Urinary bladder (tissue), 4 donors: ENCODE data around the gene TRAF2. TPM values are rescaled to one million over a fixed set of nuclear protein-coding genes. Genes with fewer than 3 reads are reported as not detected.
A peak's percentile ranks its signal among the peaks of the same experiment; 100 is the strongest.
"Not testable (repeated sequence)": the region's sequence is repeated elsewhere in the genome, so short reads cannot be mapped to it uniquely, and the experiment has no call there.

Experiments
- DNase-seq: peaks from one replicate; pipeline ENCODE4 v3.0.0-alpha.2; 2015; ENCODE audit errors: extremely low spot score
- H3K27ac ChIP-seq: one replicate; pipeline ENCODE4 v1.5.1; 2013; ENCODE audit warnings: low read depth, mild to moderate bottlenecking, moderate library complexity
- H3K36me3 ChIP-seq: one replicate; pipeline ENCODE4 v1.6.1; 2013; ENCODE audit warnings: mild to moderate bottlenecking, moderate library complexity; ENCODE audit not compliant: insufficient read depth
- H3K4me1 ChIP-seq: one replicate; pipeline ENCODE4 v1.6.1; 2013; ENCODE audit warnings: mild to moderate bottlenecking, moderate library complexity; ENCODE audit not compliant: insufficient read depth
- H3K4me3 ChIP-seq: one replicate; pipeline ENCODE4 v1.5.1; 2013; ENCODE audit warnings: low read depth, low read length
- WGBS: extraction: QIAGEN DNeasy Blood & Tissue Kit; methylation state at CpG from one replicate; pipeline ENCODE4 v1.1.7; 2013; 5-methylcytosine and 5-hydroxymethylcytosine counted together
- polyA plus RNA-seq: library from polyadenylated mRNA; stranded (reverse); fragments of 200-250 nt; gene quantifications from one replicate; pipeline ENCODE4 v1.2.3, GENCODE V29; 2013
- total RNA-seq: library from RNA; depleted of rRNA; stranded (reverse); fragments of >200 nt; gene quantifications from one replicate; pipeline ENCODE4 v1.2.3, GENCODE V29; 2014
- donor health status: healthy with polysubstance abuse.
- donor health status: healthy.

TRAF2 gene
- total and polyA plus RNA-seq, 2 donors = 7.9 to 13.1 TPM

- H3K4me1 ChIP-seq, H3K36me3 ChIP-seq, DNase-seq, H3K4me3 ChIP-seq, H3K27ac ChIP-seq: not testable (repeated sequence)
- 5% methylated on average over 99 of the region's 99 CpGs for WGBS
These were observed 42.2 kb upstream of the TRAF2 start for GRCh38 chr9:136843801-136844740.

GRCh38 chr9:136844761-136845464, 41.4 kb upstream of the TRAF2 start:
- no peak for DNase-seq
- H3K4me3 ChIP-seq = no peak overlapping the region
- H3K36me3 ChIP-seq = no peaks in the 10 kb centered on the region
- H3K27ac ChIP-seq = no peak overlapping the region
- WGBS = 11% methylated on average over 88 of the region's 88 CpGs
- H3K4me1 ChIP-seq = peaks cover 6% of the 10 kb centered on the region

- H3K4me1 ChIP-seq = peaks cover 6% of the 10 kb centered on the region
- H3K36me3 ChIP-seq = no peaks in the 10 kb centered on the region
- 26% methylated on average over 102 of the region's 102 CpGs for WGBS
- no peak overlapping the region for H3K4me3 ChIP-seq
- H3K27ac ChIP-seq = no peak overlapping the region
- DNase-seq = no peak
These were observed 40.7 kb upstream of the TRAF2 start for GRCh38 chr9:136845465-136846260.

- Histone ChIP-seq H3K36me3 (no peaks in the 10 kb centered on the region), H3K27ac (no peak overlapping the region), H3K4me1 (peaks cover 6% of the 10 kb centered on the region), H3K4me3 (peak overlapping the region; percentile 60)
- no peak for DNase-seq
- 4% methylated on average over 98 of the region's 98 CpGs for WGBS
These were observed 39.8 kb upstream of the TRAF2 start for GRCh38 chr9:136846376-136847087.

- 3% methylated on average over 75 of the region's 75 CpGs for WGBS
- H3K27ac ChIP-seq = no peak overlapping the region
- H3K36me3 ChIP-seq = no peaks in the 10 kb centered on the region
- H3K4me1 ChIP-seq = peaks cover 6% of the 10 kb centered on the region
- no peak for DNase-seq
- H3K4me3 ChIP-seq = peak overlapping the region; percentile 60
These were observed 39.1 kb upstream of the TRAF2 start for GRCh38 chr9:136847088-136847825.

- DNase-seq = peak; percentile 25
- no peak overlapping the region for H3K27ac ChIP-seq
- H3K4me1 ChIP-seq = peaks cover 6% of the 10 kb centered on the region
- WGBS = under 1% methylated on average over 48 of the region's 48 CpGs
- H3K36me3 ChIP-seq = no peaks in the 10 kb centered on the region
- peak overlapping the region; percentile 60 for H3K4me3 ChIP-seq
These were observed 38.4 kb upstream of the TRAF2 start for GRCh38 chr9:136847826-136848392.

GRCh38 chr9:136848393-136849037, 37.8 kb upstream of the TRAF2 start:
- 1% methylated on average over 53 of the region's 53 CpGs for WGBS
- DNase-seq = peak; percentile 17

GRCh38 chr9:136849038-136849959, 37.0 kb upstream of the TRAF2 start, which contains the start of gene PHPT1:
Gene PHPT1, plus strand, starts transcription at chr9:136849409. Its CDS starts 22 bp downstream, at chr9:136849431.
- Histone ChIP-seq H3K36me3 (no peaks in the 10 kb centered on the region), H3K4me3 (peak within 1 kb of the TSS; percentile 60), H3K27ac (peak within 1 kb of the TSS; percentile 87), H3K4me1 (peaks cover 6% of the 10 kb centered on the region)
- DNase-seq = peak; percentile 95
- under 1% methylated on average over 77 of the region's 77 CpGs for WGBS

More at GRCh38 chr9:136848393-136849037, 37.8 kb upstream of the TRAF2 start:
- Histone ChIP-seq H3K36me3 (no peaks in the 10 kb centered on the region), H3K4me3 (peak overlapping the region; percentile 60), H3K27ac (no peak overlapping the region), H3K4me1 (peaks cover 6% of the 10 kb centered on the region)

- H3K4me1 ChIP-seq = peaks cover 6% of the 10 kb centered on the region
- peak overlapping the region; percentile 59 for H3K4me3 ChIP-seq
- DNase-seq = no peak
These were observed 36.1 kb upstream of the TRAF2 start for GRCh38 chr9:136849960-136850865.

More at GRCh38 chr9:136849960-136850865, 36.1 kb upstream of the TRAF2 start:
- H3K36me3 ChIP-seq = no peaks in the 10 kb centered on the region
- WGBS = 41% methylated on average over 43 of the region's 43 CpGs
- no peak overlapping the region for H3K27ac ChIP-seq
